Measurements from ENCODE around the gene CEP89.

The CEP89 gene

GRCh38 chr19:32876236-32876918 lies 95.4 kb downstream of the CEP89 start:
- Histone ChIP-seq H3K27ac (ENCODE audit: low read depth in 2 of 2, low read length in 2 of 2) (no peak overlapping the region), H3K36me3 (ENCODE audit: control insufficient read depth in 2 of 2, insufficient read depth in 2 of 2, low read length in 2 of 2) (no peaks in the 10 kb centered on the region), H3K9ac (ENCODE audit: low read depth in 1 of 2, low read length in 2 of 2) (no peak overlapping the region), H3K9me3 (ENCODE audit: control insufficient read depth in 2 of 2, low read length in 2 of 2) (no peaks in the 10 kb centered on the region), H3K4me1 (ENCODE audit: control insufficient read depth in 2 of 2, insufficient read depth in 2 of 2, low read length in 2 of 2) (peaks cover 9 to 26% of the 10 kb centered on the region in 2 donors), H3K27me3 (ENCODE audit: control insufficient read depth in 2 of 2, insufficient read depth in 2 of 2, low read length in 2 of 2) (no peaks in the 10 kb centered on the region), H3K4me3 (ENCODE audit: low read length in 2 of 2) (no peak overlapping the region)

- Histone ChIP-seq H3K4me3 (ENCODE audit: low read length in 2 of 2) (no peak overlapping the region), H3K4me1 (ENCODE audit: control insufficient read depth in 2 of 2, insufficient read depth in 2 of 2, low read length in 2 of 2) (peaks cover 9 to 26% of the 10 kb centered on the region in 2 donors), H3K9me3 (ENCODE audit: control insufficient read depth in 2 of 2, low read length in 2 of 2) (no peaks in the 10 kb centered on the region), H3K27me3 (ENCODE audit: control insufficient read depth in 2 of 2, insufficient read depth in 2 of 2, low read length in 2 of 2) (peaks cover 4 to 8% of the 10 kb centered on the region in 2 donors), H3K27ac (ENCODE audit: low read depth in 2 of 2, low read length in 2 of 2) (no peak overlapping the region), H3K9ac (ENCODE audit: low read depth in 1 of 2, low read length in 2 of 2) (no peak overlapping the region), H3K36me3 (ENCODE audit: control insufficient read depth in 2 of 2, insufficient read depth in 2 of 2, low read length in 2 of 2) (no peaks in the 10 kb centered on the region)
Measured at GRCh38 chr19:32875428-32875827, 96.3 kb downstream of the CEP89 start.

- Histone ChIP-seq H3K9me3 (ENCODE audit: control insufficient read depth in 2 of 2, low read length in 2 of 2) (no peaks in the 10 kb centered on the region), H3K27ac (ENCODE audit: low read depth in 2 of 2, low read length in 2 of 2) (no peak overlapping the region), H3K27me3 (ENCODE audit: control insufficient read depth in 2 of 2, insufficient read depth in 2 of 2, low read length in 2 of 2) (peaks cover 4 to 9% of the 10 kb centered on the region in 2 donors), H3K9ac (ENCODE audit: low read depth in 1 of 2, low read length in 2 of 2) (no peak overlapping the region), H3K4me1 (ENCODE audit: control insufficient read depth in 2 of 2, insufficient read depth in 2 of 2, low read length in 2 of 2) (peaks cover 9 to 26% of the 10 kb centered on the region in 2 donors), H3K4me3 (ENCODE audit: low read length in 2 of 2) (no peak overlapping the region), H3K36me3 (ENCODE audit: control insufficient read depth in 2 of 2, insufficient read depth in 2 of 2, low read length in 2 of 2) (no peaks in the 10 kb centered on the region)
Measured at GRCh38 chr19:32874605-32875004, 97.2 kb downstream of the CEP89 start.

GRCh38 chr19:32873247-32873959 lies 98.4 kb downstream of the CEP89 start:
- peaks cover 9 to 26% of the 10 kb centered on the region in 2 donors for H3K4me1 ChIP-seq (ENCODE audit: control insufficient read depth in 2 of 2, insufficient read depth in 2 of 2, low read length in 2 of 2)
- H3K4me3 ChIP-seq (ENCODE audit: low read length in 2 of 2) = no peak overlapping the region
- H3K27me3 ChIP-seq (ENCODE audit: control insufficient read depth in 2 of 2, insufficient read depth in 2 of 2, low read length in 2 of 2) = peaks cover 4 to 9% of the 10 kb centered on the region in 2 donors
- H3K36me3 ChIP-seq (ENCODE audit: control insufficient read depth in 2 of 2, insufficient read depth in 2 of 2, low read length in 2 of 2) = no peaks in the 10 kb centered on the region
- no peaks in the 10 kb centered on the region for H3K9me3 ChIP-seq (ENCODE audit: control insufficient read depth in 2 of 2, low read length in 2 of 2)
- no peak overlapping the region for H3K27ac ChIP-seq (ENCODE audit: low read depth in 2 of 2, low read length in 2 of 2)
- no peak overlapping the region for H3K9ac ChIP-seq (ENCODE audit: low read depth in 1 of 2, low read length in 2 of 2)

- Histone ChIP-seq H3K27ac (ENCODE audit: low read depth in 2 of 2, low read length in 2 of 2) (no peak overlapping the region), H3K27me3 (ENCODE audit: control insufficient read depth in 2 of 2, insufficient read depth in 2 of 2, low read length in 2 of 2) (peaks cover 4 to 9% of the 10 kb centered on the region in 2 donors), H3K4me1 (ENCODE audit: control insufficient read depth in 2 of 2, insufficient read depth in 2 of 2, low read length in 2 of 2) (peaks cover 9 to 26% of the 10 kb centered on the region in 2 donors)
Measured at GRCh38 chr19:32872391-32872790, 99.4 kb downstream of the CEP89 start.

GRCh38 chr19:32870981-32871451 lies 100.7 kb downstream of the CEP89 start:
- Histone ChIP-seq H3K9me3 (ENCODE audit: control insufficient read depth in 2 of 2, low read length in 2 of 2) (no peaks in the 10 kb centered on the region), H3K27me3 (ENCODE audit: control insufficient read depth in 2 of 2, insufficient read depth in 2 of 2, low read length in 2 of 2) (peaks cover 4 to 9% of the 10 kb centered on the region in 2 donors), H3K36me3 (ENCODE audit: control insufficient read depth in 2 of 2, insufficient read depth in 2 of 2, low read length in 2 of 2) (no peaks in the 10 kb centered on the region), H3K27ac (ENCODE audit: low read depth in 2 of 2, low read length in 2 of 2) (no peak overlapping the region), H3K4me1 (ENCODE audit: control insufficient read depth in 2 of 2, insufficient read depth in 2 of 2, low read length in 2 of 2) (peaks cover 3 to 14% of the 10 kb centered on the region in 2 donors), H3K4me3 (ENCODE audit: low read length in 2 of 2) (no peak overlapping the region), H3K9ac (ENCODE audit: low read depth in 1 of 2, low read length in 2 of 2) (no peak overlapping the region)

More at GRCh38 chr19:32872391-32872790, 99.4 kb downstream of the CEP89 start:
- Histone ChIP-seq H3K9me3 (ENCODE audit: control insufficient read depth in 2 of 2, low read length in 2 of 2) (no peaks in the 10 kb centered on the region), H3K36me3 (ENCODE audit: control insufficient read depth in 2 of 2, insufficient read depth in 2 of 2, low read length in 2 of 2) (no peaks in the 10 kb centered on the region), H3K4me3 (ENCODE audit: low read length in 2 of 2) (no peak overlapping the region), H3K9ac (ENCODE audit: low read depth in 1 of 2, low read length in 2 of 2) (no peak overlapping the region)

- peaks cover 4 to 9% of the 10 kb centered on the region in 2 donors for H3K27me3 ChIP-seq (ENCODE audit: control insufficient read depth in 2 of 2, insufficient read depth in 2 of 2, low read length in 2 of 2)
- no peak overlapping the region for H3K4me3 ChIP-seq (ENCODE audit: low read length in 2 of 2)
- no peaks in the 10 kb centered on the region for H3K36me3 ChIP-seq (ENCODE audit: control insufficient read depth in 2 of 2, insufficient read depth in 2 of 2, low read length in 2 of 2)
- H3K4me1 ChIP-seq (ENCODE audit: control insufficient read depth in 2 of 2, insufficient read depth in 2 of 2, low read length in 2 of 2) = peaks cover 3 to 14% of the 10 kb centered on the region in 2 donors
- no peak overlapping the region for H3K9ac ChIP-seq (ENCODE audit: low read depth in 1 of 2, low read length in 2 of 2)
- no peak overlapping the region for H3K27ac ChIP-seq (ENCODE audit: low read depth in 2 of 2, low read length in 2 of 2)
- H3K9me3 ChIP-seq (ENCODE audit: control insufficient read depth in 2 of 2, low read length in 2 of 2) = no peaks in the 10 kb centered on the region
Measured at GRCh38 chr19:32869966-32870573, 101.7 kb downstream of the CEP89 start.

GRCh38 chr19:32869369-32869965 lies 102.3 kb downstream of the CEP89 start, which contains the start of gene SLC7A9:
SLC7A9 (minus strand) TSS chr19:32869767; CDS start chr19:32868534, 1,233 bp downstream.
- Histone ChIP-seq H3K4me3 (ENCODE audit: low read length in 2 of 2) (no peak within 1 kb of the TSS), H3K9me3 (ENCODE audit: control insufficient read depth in 2 of 2, low read length in 2 of 2) (no peaks in the 10 kb centered on the region), H3K4me1 (ENCODE audit: control insufficient read depth in 2 of 2, insufficient read depth in 2 of 2, low read length in 2 of 2) (peaks cover 3 to 14% of the 10 kb centered on the region in 2 donors), H3K27ac (ENCODE audit: low read depth in 2 of 2, low read length in 2 of 2) (no peak within 1 kb of the TSS), H3K27me3 (ENCODE audit: control insufficient read depth in 2 of 2, insufficient read depth in 2 of 2, low read length in 2 of 2) (peaks cover 4 to 9% of the 10 kb centered on the region in 2 donors), H3K9ac (ENCODE audit: low read depth in 1 of 2, low read length in 2 of 2) (no peak within 1 kb of the TSS), H3K36me3 (ENCODE audit: control insufficient read depth in 2 of 2, insufficient read depth in 2 of 2, low read length in 2 of 2) (no peaks in the 10 kb centered on the region)

GRCh38 chr19:32868206-32868950 lies 103.4 kb downstream of the CEP89 start:
- H3K4me3 ChIP-seq (ENCODE audit: low read length in 2 of 2) = no peak overlapping the region
- H3K27me3 ChIP-seq (ENCODE audit: control insufficient read depth in 2 of 2, insufficient read depth in 2 of 2, low read length in 2 of 2) = peaks cover 4 to 9% of the 10 kb centered on the region in 2 donors
- no peaks in the 10 kb centered on the region for H3K9me3 ChIP-seq (ENCODE audit: control insufficient read depth in 2 of 2, low read length in 2 of 2)
- no peak overlapping the region for H3K27ac ChIP-seq (ENCODE audit: low read depth in 2 of 2, low read length in 2 of 2)
- no peaks in the 10 kb centered on the region for H3K36me3 ChIP-seq (ENCODE audit: control insufficient read depth in 2 of 2, insufficient read depth in 2 of 2, low read length in 2 of 2)
- H3K4me1 ChIP-seq (ENCODE audit: control insufficient read depth in 2 of 2, insufficient read depth in 2 of 2, low read length in 2 of 2) = peaks cover 3 to 5% of the 10 kb centered on the region in 2 donors
- H3K9ac ChIP-seq (ENCODE audit: low read depth in 1 of 2, low read length in 2 of 2) = no peak overlapping the region

Data from mucosa of rectum (tissue), 2 donors.